ENCODE data around the gene RACGAP1. TPM values are rescaled to one million over a fixed set of nuclear protein-coding genes. Genes with fewer than 3 reads are reported as not detected.

The RACGAP1 gene
- total RNA-seq, 2 donors from 2014 or later = 121 to 150 TPM

GRCh38 chr12:49984476-49985359, 40.6 kb downstream of the RACGAP1 start:
- Mint-ChIP-seq H3K27me3 (ENCODE audit: low read depth) (no peaks in the 10 kb centered on the region), H3K4me3 (no peak overlapping the region), H3K27ac (no peak overlapping the region), H3K36me3 (ENCODE audit: insufficient read depth in 2 of 2) (peaks cover 3 to 10% of the 10 kb centered on the region in 2 donors), H3K9me3 (no peaks in the 10 kb centered on the region), H3K4me1 (ENCODE audit: low read depth) (peaks cover 14% of the 10 kb centered on the region)
- no peak for ATAC-seq (replicated peaks in 1 of 2)
- no peak for DNase-seq

- H3K36me3 Mint-ChIP-seq (ENCODE audit: insufficient read depth in 2 of 2) = peaks cover 3 to 5% of the 10 kb centered on the region in 2 donors
- no peak for ATAC-seq (replicated peaks in 1 of 2)
Observed at GRCh38 chr12:49983892-49984291, 41.4 kb downstream of the RACGAP1 start.

GRCh38 chr12:49982246-49983087, 42.8 kb downstream of the RACGAP1 start:
- no peak for DNase-seq
- no peak overlapping the region for H3K4me3 Mint-ChIP-seq
- H3K4me1 Mint-ChIP-seq (ENCODE audit: low read depth) = peaks cover 14% of the 10 kb centered on the region
- H3K27me3 Mint-ChIP-seq (ENCODE audit: low read depth) = no peaks in the 10 kb centered on the region
- no peak overlapping the region for H3K27ac Mint-ChIP-seq
- ATAC-seq (replicated peaks in 1 of 2) = no peak
- H3K36me3 Mint-ChIP-seq (ENCODE audit: insufficient read depth in 2 of 2) = peaks cover 0 to 2% of the 10 kb centered on the region in 2 donors
- H3K9me3 Mint-ChIP-seq = no peaks in the 10 kb centered on the region

More at GRCh38 chr12:49983892-49984291, 41.4 kb downstream of the RACGAP1 start:
- Mint-ChIP-seq H3K27ac (no peak overlapping the region), H3K4me1 (ENCODE audit: low read depth) (peaks cover 14% of the 10 kb centered on the region), H3K4me3 (no peak overlapping the region), H3K9me3 (no peaks in the 10 kb centered on the region), H3K27me3 (ENCODE audit: low read depth) (no peaks in the 10 kb centered on the region)
- DNase-seq = no peak

- ATAC-seq (replicated peaks in 1 of 2) = no peak
- Mint-ChIP-seq H3K9me3 (no peaks in the 10 kb centered on the region), H3K4me3 (no peak overlapping the region), H3K4me1 (ENCODE audit: low read depth) (peaks cover 6% of the 10 kb centered on the region), H3K27ac (no peak overlapping the region), H3K27me3 (ENCODE audit: low read depth) (no peaks in the 10 kb centered on the region), H3K36me3 (ENCODE audit: insufficient read depth in 2 of 2) (no peaks in the 10 kb centered on the region)
- DNase-seq = no peak
Observed at GRCh38 chr12:49980501-49981349, 44.6 kb downstream of the RACGAP1 start.

GRCh38 chr12:49979791-49980190, 45.5 kb downstream of the RACGAP1 start:
- Mint-ChIP-seq H3K27me3 (ENCODE audit: low read depth) (no peaks in the 10 kb centered on the region), H3K4me3 (no peak overlapping the region), H3K9me3 (no peaks in the 10 kb centered on the region), H3K27ac (no peak overlapping the region), H3K36me3 (ENCODE audit: insufficient read depth in 2 of 2) (no peaks in the 10 kb centered on the region), H3K4me1 (ENCODE audit: low read depth) (peaks cover 5% of the 10 kb centered on the region)
- ATAC-seq (replicated peaks in 1 of 2) = no peak
- no peak for DNase-seq

GRCh38 chr12:49979016-49979586, 46.2 kb downstream of the RACGAP1 start:
- H3K4me3 Mint-ChIP-seq = no peak overlapping the region
- H3K9me3 Mint-ChIP-seq = no peaks in the 10 kb centered on the region
- no peak overlapping the region for H3K27ac Mint-ChIP-seq
- DNase-seq (no peak), ATAC-seq (replicated peaks in 1 of 2) (no peak)
- H3K4me1 Mint-ChIP-seq (ENCODE audit: low read depth) = peaks cover 5% of the 10 kb centered on the region
- H3K27me3 Mint-ChIP-seq (ENCODE audit: low read depth) = no peaks in the 10 kb centered on the region
- H3K36me3 Mint-ChIP-seq (ENCODE audit: insufficient read depth in 2 of 2) = no peaks in the 10 kb centered on the region

- ATAC-seq (replicated peaks in 1 of 2) (no peak), DNase-seq (no peak)
- Mint-ChIP-seq H3K9me3 (no peaks in the 10 kb centered on the region), H3K4me3 (no peak overlapping the region), H3K27ac (no peak overlapping the region), H3K4me1 (ENCODE audit: low read depth) (no peaks in the 10 kb centered on the region), H3K36me3 (ENCODE audit: insufficient read depth in 2 of 2) (no peaks in the 10 kb centered on the region), H3K27me3 (ENCODE audit: low read depth) (no peaks in the 10 kb centered on the region)
Observed at GRCh38 chr12:49978125-49978524, 47.2 kb downstream of the RACGAP1 start.

- DNase-seq (no peak), ATAC-seq (replicated peaks in 1 of 2) (no peak)
- Mint-ChIP-seq H3K27ac (no peak overlapping the region), H3K27me3 (ENCODE audit: low read depth) (no peaks in the 10 kb centered on the region), H3K36me3 (ENCODE audit: insufficient read depth in 2 of 2) (no peaks in the 10 kb centered on the region), H3K9me3 (no peaks in the 10 kb centered on the region), H3K4me3 (no peak overlapping the region), H3K4me1 (ENCODE audit: low read depth) (no peaks in the 10 kb centered on the region)
Observed at GRCh38 chr12:49976557-49976956, 48.7 kb downstream of the RACGAP1 start.

- no peak for ATAC-seq (replicated peaks in 1 of 2)
Observed at GRCh38 chr12:49975318-49975761, 50.0 kb downstream of the RACGAP1 start.

GRCh38 chr12:49974677-49975317, 50.5 kb downstream of the RACGAP1 start:
- H3K27me3 Mint-ChIP-seq (ENCODE audit: low read depth) = no peaks in the 10 kb centered on the region
- H3K4me3 Mint-ChIP-seq = no peak overlapping the region
- ATAC-seq (replicated peaks in 1 of 2) = peak in 1 of 2 donors; percentile 17
- H3K36me3 Mint-ChIP-seq (ENCODE audit: insufficient read depth in 2 of 2) = no peaks in the 10 kb centered on the region
- H3K4me1 Mint-ChIP-seq (ENCODE audit: low read depth) = no peaks in the 10 kb centered on the region
- no peak overlapping the region for H3K27ac Mint-ChIP-seq
- H3K9me3 Mint-ChIP-seq = no peaks in the 10 kb centered on the region
- DNase-seq = no peak

More at GRCh38 chr12:49975318-49975761, 50.0 kb downstream of the RACGAP1 start:
- Mint-ChIP-seq H3K9me3 (no peaks in the 10 kb centered on the region), H3K36me3 (ENCODE audit: insufficient read depth in 2 of 2) (no peaks in the 10 kb centered on the region), H3K27ac (no peak overlapping the region), H3K27me3 (ENCODE audit: low read depth) (no peaks in the 10 kb centered on the region), H3K4me3 (no peak overlapping the region), H3K4me1 (ENCODE audit: low read depth) (no peaks in the 10 kb centered on the region)
- DNase-seq = no peak

- Mint-ChIP-seq H3K9me3 (no peaks in the 10 kb centered on the region), H3K4me1 (ENCODE audit: low read depth) (no peaks in the 10 kb centered on the region), H3K27me3 (ENCODE audit: low read depth) (no peaks in the 10 kb centered on the region), H3K27ac (no peak overlapping the region), H3K36me3 (ENCODE audit: insufficient read depth in 2 of 2) (no peaks in the 10 kb centered on the region), H3K4me3 (no peak overlapping the region)
- ATAC-seq (replicated peaks in 1 of 2) (peak in 1 of 2 donors; percentile 13), DNase-seq (no peak)
Observed at GRCh38 chr12:49974231-49974675, 51.0 kb downstream of the RACGAP1 start.

- Mint-ChIP-seq H3K36me3 (ENCODE audit: insufficient read depth in 2 of 2) (no peaks in the 10 kb centered on the region), H3K4me1 (ENCODE audit: low read depth) (no peaks in the 10 kb centered on the region), H3K9me3 (no peaks in the 10 kb centered on the region), H3K27me3 (ENCODE audit: low read depth) (no peaks in the 10 kb centered on the region), H3K4me3 (no peak overlapping the region), H3K27ac (no peak overlapping the region)
- no peak for DNase-seq
- no peak for ATAC-seq (replicated peaks in 1 of 2)
Observed at GRCh38 chr12:49973361-49973830, 51.9 kb downstream of the RACGAP1 start.

Measured in activated T-cell treated with anti-CD3 and anti-CD28 coated beads, Interleukin-2, amount 50 U/mL, for 72 hours (primary cell).